AML-193 (cell line): Measurements from ENCODE around the gene TBC1D22A.

Experiments used
- DNase-seq, 2 experiments: peaks; one replicate each; lab custom pipeline; 2025; lab: John Stamatoyannopoulos, UW

Gene TBC1D22A

DNA sequence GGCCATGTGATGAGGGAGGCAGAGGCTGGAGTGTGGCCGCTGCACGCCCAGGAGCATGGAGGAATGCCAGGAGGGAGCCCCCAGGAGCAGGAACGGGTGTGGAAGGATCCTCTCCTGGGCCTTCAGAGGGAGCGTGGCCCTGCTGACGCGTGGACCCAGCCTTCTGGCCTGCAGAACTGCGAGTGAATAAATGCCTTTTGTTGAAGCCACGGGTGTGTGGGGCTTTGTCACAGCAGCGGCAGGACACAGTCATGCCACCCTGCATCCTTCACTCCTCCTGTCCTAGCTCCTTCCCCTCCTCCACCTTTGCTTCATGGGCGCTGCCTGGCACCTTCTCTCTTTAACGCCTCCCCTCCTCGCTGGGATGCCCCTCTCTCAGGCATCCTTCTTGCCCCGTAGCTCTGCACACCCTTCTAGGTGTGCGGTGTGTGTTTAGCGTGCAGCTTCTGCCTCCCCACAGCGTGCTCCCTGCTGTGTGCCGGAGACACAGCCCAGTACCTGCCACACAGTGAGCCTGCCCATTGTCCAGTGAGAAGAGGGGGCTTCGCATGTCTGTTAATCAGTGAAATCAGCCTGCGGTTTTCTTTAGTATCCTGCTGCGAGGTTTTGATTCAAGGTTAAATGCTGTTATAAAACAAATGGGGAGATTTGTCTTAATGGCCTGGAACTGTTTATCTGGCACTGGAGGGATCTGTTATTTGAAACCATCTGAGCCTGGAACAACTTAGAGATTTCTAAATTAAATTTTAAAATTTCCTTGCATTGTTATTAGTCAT, 459.6 kb downstream of the TBC1D22A start:
- DNase-seq: no peak
